Stimulated activated CD4-positive, alpha-beta T cell treated with anti-CD3 and anti-CD28 coated beads, Interleukin-4, amount 100 ng/mL, for 24 hours (primary cell): ENCODE measurements around the gene CNTNAP2.
"Not testable (repeated sequence)": the region's sequence is repeated elsewhere in the genome, so short reads cannot be mapped to it uniquely, and the experiment has no call there.

Experiments used
- DNase-seq: peaks from one replicate; pipeline ENCODE4 v3.0.0-alpha.2; 2020

The CNTNAP2 gene

GRCh38 chr7:147053746-147054145 lies 937.1 kb downstream of the CNTNAP2 start:
- no peak for DNase-seq

- no peak for DNase-seq
Measured at GRCh38 chr7:147060070-147060469, 943.5 kb downstream of the CNTNAP2 start.

- no peak for DNase-seq
Measured at GRCh38 chr7:147062897-147063296, 946.3 kb downstream of the CNTNAP2 start.

GRCh38 chr7:147068842-147069241 lies 952.2 kb downstream of the CNTNAP2 start:
- no peak for DNase-seq

- no peak for DNase-seq
Measured at GRCh38 chr7:147069771-147070170, 953.2 kb downstream of the CNTNAP2 start.

- no peak for DNase-seq
Measured at GRCh38 chr7:147070886-147071285, 954.3 kb downstream of the CNTNAP2 start.

- DNase-seq: no peak
Measured at GRCh38 chr7:147071536-147071935, 954.9 kb downstream of the CNTNAP2 start.

- DNase-seq: no peak
Measured at GRCh38 chr7:147078312-147078711, 961.7 kb downstream of the CNTNAP2 start.

- DNase-seq: no peak
Measured at GRCh38 chr7:147079083-147079482, 962.5 kb downstream of the CNTNAP2 start.

- no peak for DNase-seq
Measured at GRCh38 chr7:147079921-147080420, 963.4 kb downstream of the CNTNAP2 start.

- no peak for DNase-seq
Measured at GRCh38 chr7:147081117-147081516, 964.5 kb downstream of the CNTNAP2 start.

GRCh38 chr7:147089051-147089461 lies 972.5 kb downstream of the CNTNAP2 start:
- no peak for DNase-seq

- no peak for DNase-seq
Measured at GRCh38 chr7:147089608-147090007, 973.0 kb downstream of the CNTNAP2 start.

GRCh38 chr7:147096629-147097028 lies 980.0 kb downstream of the CNTNAP2 start:
- DNase-seq: no peak

GRCh38 chr7:147103224-147103623 lies 986.6 kb downstream of the CNTNAP2 start:
- no peak for DNase-seq

- no peak for DNase-seq
Measured at GRCh38 chr7:147106746-147107145, 990.1 kb downstream of the CNTNAP2 start.

- DNase-seq: not testable (repeated sequence)
Measured at GRCh38 chr7:147114525-147114924, 997.9 kb downstream of the CNTNAP2 start.

- DNase-seq: no peak
Measured at GRCh38 chr7:147136352-147136751, 1019.8 kb downstream of the CNTNAP2 start.

GRCh38 chr7:147145194-147145593 lies 1028.6 kb downstream of the CNTNAP2 start:
- no peak for DNase-seq

- no peak for DNase-seq
Measured at GRCh38 chr7:147146169-147146568, 1029.6 kb downstream of the CNTNAP2 start.

GRCh38 chr7:147151661-147152060 lies 1035.1 kb downstream of the CNTNAP2 start:
- DNase-seq: no peak

- DNase-seq: no peak
Measured at GRCh38 chr7:147153571-147153970, 1037.0 kb downstream of the CNTNAP2 start.

GRCh38 chr7:147161405-147161804 lies 1044.8 kb downstream of the CNTNAP2 start:
- DNase-seq: no peak

- no peak for DNase-seq
Measured at GRCh38 chr7:147170341-147171012, 1053.9 kb downstream of the CNTNAP2 start.

- no peak for DNase-seq
Measured at GRCh38 chr7:147171013-147171391, 1054.4 kb downstream of the CNTNAP2 start.
